Caco-2 (cell line): ENCODE results near the gene TM4SF5. TPM values are rescaled to one million over a fixed set of nuclear protein-coding genes. Genes with fewer than 3 reads are reported as not detected.

Source experiments
- BruUV-seq: library from RNA; stranded (reverse); fragments of 400-500 nt; replicated peaks from 2 replicates; lab custom pipeline; 2021; lab: Mats Ljungman, UMichigan
- CTCF ChIA-PET: fragments of 300-600 bp; sonication (Branson Sonifier 250); formaldehyde crosslinking; loops from one replicate; lab custom pipeline; 2022; ENCODE audit warnings: antibody characterized with exemption; lab: Charles Lee
- POLR2A ChIA-PET: fragments of 300-600 bp; sonication (Branson Sonifier 250); formaldehyde crosslinking; loops from one replicate; lab custom pipeline; 2022; ENCODE audit warnings: antibody characterized with exemption; lab: Charles Lee
- DNase-seq, 2 experiments: peaks; one replicate each; pipeline versions ENCODE4 v3.0.0 to v3.0.0-alpha.2; 2020 to 2022
- H3K27me3 ChIP-seq: replicated peaks from 2 replicates; pipeline ENCODE4 v1.6.0; 2011; ENCODE audit warnings: low read length; ENCODE audit not compliant: control insufficient read depth, insufficient read depth
- H3K36me3 ChIP-seq: 2 replicates; pipeline ENCODE4 v1.5.1; 2011; ENCODE audit warnings: low read length; ENCODE audit not compliant: control insufficient read depth, insufficient read depth
- H3K4me1 ChIP-seq: fragments of 250-450 bp; sonication (Bioruptor Pico); 2 replicates; pipeline ENCODE4 v1.5.1; 2020; ENCODE audit warnings: mild to moderate bottlenecking
- H3K4me3 ChIP-seq: 2 replicates; pipeline ENCODE4 v1.5.1; 2011; ENCODE audit warnings: low read depth, mild to moderate bottlenecking, control low read depth, low read length
- H3K9me3 ChIP-seq: fragments of 250-450 bp; sonication (Bioruptor Pico); 2 replicates; pipeline ENCODE4 v1.5.1; 2020; ENCODE audit warnings: mild to moderate bottlenecking, moderate library complexity
- H3K27ac Mint-ChIP-seq: one replicate; pipeline ENCODE4 v1.8.0; 2022; ENCODE audit warnings: mixed read lengths; ENCODE audit not compliant: unreplicated experiment
- H3K27me3 Mint-ChIP-seq: one replicate; pipeline ENCODE4 v1.8.0; 2022; ENCODE audit warnings: mixed read lengths; ENCODE audit not compliant: insufficient read depth, unreplicated experiment
- H3K36me3 Mint-ChIP-seq: one replicate; pipeline ENCODE4 v1.8.0; 2022; ENCODE audit warnings: mild to moderate bottlenecking, mixed read lengths; ENCODE audit not compliant: insufficient read depth, unreplicated experiment
- H3K4me1 Mint-ChIP-seq: one replicate; pipeline ENCODE4 v1.8.0; 2022; ENCODE audit warnings: low read depth, mixed read lengths; ENCODE audit not compliant: unreplicated experiment
- H3K4me3 Mint-ChIP-seq: one replicate; pipeline ENCODE4 v1.8.0; 2022; ENCODE audit warnings: mild to moderate bottlenecking, moderate library complexity, mixed read lengths; ENCODE audit not compliant: unreplicated experiment
- H3K9me3 Mint-ChIP-seq: one replicate; pipeline ENCODE4 v1.8.0; 2022; ENCODE audit warnings: mixed read lengths; ENCODE audit not compliant: unreplicated experiment
- intact Hi-C: fragments of 100-400 bp; cut with micrococcal nuclease; formaldehyde crosslinking; loops from one replicate; pipeline ENCODE4 v1.10.0; 2022; ENCODE audit not compliant: unreplicated experiment
- total RNA-seq: library from RNA; stranded (reverse); gene quantifications from 2 replicates; pipeline ENCODE4 v1.2.3, GENCODE V29; 2022
- TF ChIP-seq, protein P1 (sequence below), 2 experiments: fragments of 200-600 bp in 1 of 2; IDR thresholded peaks; 1 replicate in 1 of 2; 2 replicates in 1 of 2; pipeline versions ENCODE4 v1.5.1 to v1.8.0; 2011 to 2022; ENCODE audit warnings: antibody characterized with exemption in 1 of 2, control low read depth in 1 of 2, inconsistent platforms in 1 of 2, low read depth in 1 of 2, low read length in 1 of 2, mild to moderate bottlenecking in 1 of 2, moderate library complexity in 1 of 2; ENCODE audit not compliant: insufficient read depth in 1 of 2, severe bottlenecking in 1 of 2, unreplicated experiment in 1 of 2

TM4SF5 gene
- total RNA-seq, 1 experiment from 2014 or later, result 9.9 TPM

DNA sequence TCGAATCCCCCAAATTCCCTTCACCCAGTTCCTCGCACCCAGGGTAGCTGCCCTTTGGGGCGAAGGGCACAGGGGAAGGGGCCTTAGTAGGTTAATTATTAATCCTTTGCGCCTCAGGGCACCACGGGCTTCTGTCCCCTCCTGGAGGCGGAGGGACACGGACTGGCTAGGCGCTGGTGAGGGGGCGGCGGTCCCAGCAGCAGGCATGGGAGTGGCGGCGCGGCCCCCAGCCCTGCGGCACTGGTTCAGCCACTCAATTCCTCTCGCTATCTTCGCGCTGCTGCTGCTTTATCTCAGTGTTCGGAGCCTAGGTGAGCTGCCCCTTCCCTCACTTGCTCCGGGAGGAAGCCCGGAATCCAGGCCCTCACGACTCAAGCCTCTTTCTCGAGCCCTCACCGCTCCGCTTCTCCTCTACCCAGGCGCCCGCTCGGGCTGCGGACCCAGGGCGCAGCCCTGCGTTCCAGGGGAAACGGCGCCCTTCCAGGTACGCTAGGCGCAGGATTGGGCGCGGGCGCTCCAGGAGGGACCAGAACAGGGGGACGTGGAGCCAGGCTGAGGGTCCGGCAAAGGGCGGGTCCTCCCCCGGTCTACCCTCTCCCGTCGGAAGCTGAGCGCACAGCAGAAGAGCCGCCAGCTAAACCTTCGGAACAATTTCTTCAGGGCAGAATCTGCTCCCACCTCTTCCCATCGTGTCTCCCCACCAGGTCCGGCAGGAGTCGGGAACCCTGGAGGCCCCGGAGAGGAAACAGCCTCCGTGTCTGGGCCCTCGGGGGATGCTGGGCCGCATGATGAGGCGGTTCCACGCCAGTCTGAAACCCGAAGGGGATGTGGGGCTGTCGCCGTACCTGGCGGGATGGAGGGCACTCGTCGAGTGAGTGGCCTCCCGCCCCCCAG, 17.4 kb downstream of the TM4SF5 start, which contains the start of gene GLTPD2:
TSS of gene GLTPD2 (plus strand) at position 158 of the 894 bp plus-strand sequence. CDS start at position 206, 48 bp downstream.
- Histone ChIP-seq H3K4me1 (peaks cover 10% of the 10 kb centered on the region), H3K27me3 (no peaks in the 10 kb centered on the region), H3K4me3 (peak within 1 kb of the TSS; percentile 70), H3K9me3 (no peaks in the 10 kb centered on the region), H3K36me3 (no peaks in the 10 kb centered on the region)
- peak; percentile 80 to 83 for DNase-seq
- Mint-ChIP-seq H3K27me3 (no peaks in the 10 kb centered on the region), H3K4me1 (peaks cover 6% of the 10 kb centered on the region), H3K36me3 (peaks cover 15% of the 10 kb centered on the region), H3K9me3 (no peaks in the 10 kb centered on the region), H3K27ac (peak within 1 kb of the TSS; percentile 86), H3K4me3 (peak within 1 kb of the TSS; percentile 90)
- ChIA-PET POLR2A (interaction anchor here (0.9 to 1.5 kb wide), 4 partner anchors 18 to 179 kb away, joined by 3 read pairs; partner anchors contain the start of genes ARRB2 and TM4SF5), CTCF (interaction anchor here (0.6 to 4.0 kb wide), 10 partner anchors 10 to 368 kb away, joined by 3 to 31 read pairs (median 10); partner anchors contain the start of genes ARRB2, MED11, PLD2 and SPAG7)
- TSS peak; percentile 88 for BruUV-seq
- TF ChIP-seq, protein P1, sequence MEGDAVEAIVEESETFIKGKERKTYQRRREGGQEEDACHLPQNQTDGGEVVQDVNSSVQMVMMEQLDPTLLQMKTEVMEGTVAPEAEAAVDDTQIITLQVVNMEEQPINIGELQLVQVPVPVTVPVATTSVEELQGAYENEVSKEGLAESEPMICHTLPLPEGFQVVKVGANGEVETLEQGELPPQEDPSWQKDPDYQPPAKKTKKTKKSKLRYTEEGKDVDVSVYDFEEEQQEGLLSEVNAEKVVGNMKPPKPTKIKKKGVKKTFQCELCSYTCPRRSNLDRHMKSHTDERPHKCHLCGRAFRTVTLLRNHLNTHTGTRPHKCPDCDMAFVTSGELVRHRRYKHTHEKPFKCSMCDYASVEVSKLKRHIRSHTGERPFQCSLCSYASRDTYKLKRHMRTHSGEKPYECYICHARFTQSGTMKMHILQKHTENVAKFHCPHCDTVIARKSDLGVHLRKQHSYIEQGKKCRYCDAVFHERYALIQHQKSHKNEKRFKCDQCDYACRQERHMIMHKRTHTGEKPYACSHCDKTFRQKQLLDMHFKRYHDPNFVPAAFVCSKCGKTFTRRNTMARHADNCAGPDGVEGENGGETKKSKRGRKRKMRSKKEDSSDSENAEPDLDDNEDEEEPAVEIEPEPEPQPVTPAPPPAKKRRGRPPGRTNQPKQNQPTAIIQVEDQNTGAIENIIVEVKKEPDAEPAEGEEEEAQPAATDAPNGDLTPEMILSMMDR (IDR thresholded peaks at IDR 0.05; ENCODE audit: insufficient read depth in 1 of 2, low read depth in 1 of 2, low read length in 1 of 2, severe bottlenecking in 1 of 2, unreplicated experiment in 1 of 2), result no peak
- intact Hi-C loops, result loop anchor here (1.0 kb wide), 1 partner anchor 11 kb away; no protein-coding TSS in a partner anchor

DNA sequence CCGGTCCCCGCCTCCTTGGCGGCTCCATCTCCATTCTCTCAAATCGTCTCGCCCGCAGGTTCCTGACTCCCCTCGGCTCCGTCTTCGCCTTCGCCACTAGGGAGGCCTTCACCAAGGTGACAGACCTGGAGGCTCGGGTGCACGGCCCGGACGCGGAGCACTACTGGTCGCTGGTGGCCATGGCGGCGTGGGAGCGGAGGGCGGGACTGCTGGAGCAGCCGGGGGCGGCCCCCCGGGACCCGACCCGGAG, 17.9 kb downstream of the TM4SF5 start:
- CTCF ChIA-PET, result interaction anchor here (0.6 to 4.0 kb wide), 10 partner anchors 11 to 369 kb away, joined by 3 to 31 read pairs (median 10); partner anchors contain the start of genes ARRB2, MED11, PLD2 and SPAG7
- Histone ChIP-seq H3K27me3 (no peaks in the 10 kb centered on the region), H3K36me3 (no peaks in the 10 kb centered on the region), H3K4me1 (peaks cover 10% of the 10 kb centered on the region), H3K9me3 (no peaks in the 10 kb centered on the region), H3K4me3 (peak overlapping the region; percentile 70)
- TF ChIP-seq, protein P1 (IDR thresholded peaks at IDR 0.05; ENCODE audit: insufficient read depth in 1 of 2, low read depth in 1 of 2, low read length in 1 of 2, severe bottlenecking in 1 of 2, unreplicated experiment in 1 of 2), result no peak
- no TSS peak for BruUV-seq
- no peak for DNase-seq
- H3K36me3 Mint-ChIP-seq, result peaks cover 15% of the 10 kb centered on the region
- H3K9me3 Mint-ChIP-seq, result no peaks in the 10 kb centered on the region
- H3K4me3 Mint-ChIP-seq, result peak overlapping the region; percentile 90
- H3K4me1 Mint-ChIP-seq, result peaks cover 6% of the 10 kb centered on the region
- H3K27me3 Mint-ChIP-seq, result no peaks in the 10 kb centered on the region
- peak overlapping the region; percentile 86 for H3K27ac Mint-ChIP-seq
- intact Hi-C loops, result no loop called here
- POLR2A ChIA-PET, result interaction anchor here (0.9 to 1.5 kb wide), 2 partner anchors 59 to 180 kb away, joined by 3 read pairs; no protein-coding TSS in a partner anchor
